Neural progenitor cell (in vitro differentiated cells): ENCODE results near the gene EGLN1.

ENCODE experiments used
- EZH2 ChIP-seq: fragments of 200-600 bp; sonication (generic); IDR thresholded peaks from 2 replicates; pipeline ENCODE4 v1.6.1; 2017; ENCODE audit warnings: antibody characterized with exemption, mild to moderate bottlenecking, moderate library complexity
- EZH2phosphoT487 ChIP-seq: fragments of 200-600 bp; sonication (generic); IDR thresholded peaks from 2 replicates; pipeline ENCODE4 v1.6.1; 2017; ENCODE audit warnings: antibody characterized with exemption
- TF ChIP-seq, protein P1 (sequence below): fragments of 200-600 bp; sonication (generic); IDR thresholded peaks from 2 replicates; pipeline ENCODE4 v1.5.1; 2017; ENCODE audit warnings: antibody characterized with exemption, mild to moderate bottlenecking

DNA sequence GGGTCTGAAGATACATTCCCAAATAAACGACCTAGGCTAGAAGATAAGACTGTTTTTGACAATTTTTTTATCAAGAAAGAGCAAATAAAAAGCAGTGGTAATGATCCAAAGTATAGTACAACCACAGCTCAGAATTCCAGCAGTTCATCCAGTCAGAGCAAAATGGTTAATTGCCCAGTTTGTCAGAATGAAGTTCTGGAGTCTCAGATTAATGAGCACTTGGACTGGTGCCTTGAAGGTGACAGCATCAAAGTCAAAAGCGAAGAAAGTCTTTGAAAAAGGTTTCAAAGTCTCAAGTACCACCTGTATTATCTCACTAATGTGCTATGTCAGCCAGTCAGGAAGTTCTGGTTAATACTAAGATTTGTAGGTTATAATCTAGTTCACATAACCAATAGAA, 69.0 kb downstream of the EGLN1 start:
- TF ChIP-seq, protein P1, sequence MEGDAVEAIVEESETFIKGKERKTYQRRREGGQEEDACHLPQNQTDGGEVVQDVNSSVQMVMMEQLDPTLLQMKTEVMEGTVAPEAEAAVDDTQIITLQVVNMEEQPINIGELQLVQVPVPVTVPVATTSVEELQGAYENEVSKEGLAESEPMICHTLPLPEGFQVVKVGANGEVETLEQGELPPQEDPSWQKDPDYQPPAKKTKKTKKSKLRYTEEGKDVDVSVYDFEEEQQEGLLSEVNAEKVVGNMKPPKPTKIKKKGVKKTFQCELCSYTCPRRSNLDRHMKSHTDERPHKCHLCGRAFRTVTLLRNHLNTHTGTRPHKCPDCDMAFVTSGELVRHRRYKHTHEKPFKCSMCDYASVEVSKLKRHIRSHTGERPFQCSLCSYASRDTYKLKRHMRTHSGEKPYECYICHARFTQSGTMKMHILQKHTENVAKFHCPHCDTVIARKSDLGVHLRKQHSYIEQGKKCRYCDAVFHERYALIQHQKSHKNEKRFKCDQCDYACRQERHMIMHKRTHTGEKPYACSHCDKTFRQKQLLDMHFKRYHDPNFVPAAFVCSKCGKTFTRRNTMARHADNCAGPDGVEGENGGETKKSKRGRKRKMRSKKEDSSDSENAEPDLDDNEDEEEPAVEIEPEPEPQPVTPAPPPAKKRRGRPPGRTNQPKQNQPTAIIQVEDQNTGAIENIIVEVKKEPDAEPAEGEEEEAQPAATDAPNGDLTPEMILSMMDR: no peak
- TF ChIP-seq EZH2 (no peak), EZH2phosphoT487 (no peak)
